ENCODE measurements around the gene MASTL. TPM values are rescaled to one million over a fixed set of nuclear protein-coding genes. Genes with fewer than 3 reads are reported as not detected.
"Not testable (repeated sequence)": the region's sequence is repeated elsewhere in the genome, so short reads cannot be mapped to it uniquely, and the experiment has no call there.

The MASTL gene
- total RNA-seq, result 10 to 100 TPM; 28.3 to 29.6 TPM

DNA sequence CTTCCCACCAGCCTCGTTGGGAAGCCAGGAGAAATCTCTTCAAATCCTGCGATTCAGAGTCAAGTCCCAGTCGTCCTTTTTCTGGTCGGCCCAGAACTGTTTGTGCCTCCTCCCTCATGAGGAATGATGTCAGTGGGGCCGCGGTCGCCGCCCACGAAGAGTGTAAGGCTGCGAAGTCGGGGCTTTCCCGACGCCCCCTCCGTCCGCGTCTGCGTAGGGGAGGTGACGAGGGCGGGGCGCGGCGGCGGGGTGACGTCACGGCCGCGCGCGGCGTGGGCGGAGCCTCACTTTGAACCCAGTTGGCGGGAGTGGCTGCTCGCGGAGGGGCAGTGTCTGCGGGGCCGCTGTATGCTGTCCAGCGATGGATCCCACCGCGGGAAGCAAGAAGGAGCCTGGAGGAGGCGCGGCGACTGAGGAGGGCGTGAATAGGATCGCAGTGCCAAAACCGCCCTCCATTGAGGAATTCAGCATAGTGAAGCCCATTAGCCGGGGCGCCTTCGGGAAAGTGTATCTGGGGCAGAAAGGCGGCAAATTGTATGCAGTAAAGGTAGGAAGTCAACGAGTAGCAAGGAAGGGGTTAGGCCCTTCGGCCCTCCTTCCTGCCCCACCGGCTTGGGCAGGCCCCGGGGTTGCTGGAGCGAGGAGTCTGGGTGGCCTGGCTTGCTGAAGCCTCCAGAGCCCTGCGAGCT lies at the start of gene MASTL:
MASTL (plus strand) TSS at position 287 of the 689 bp plus-strand sequence; CDS start at position 362, 75 bp downstream.
- Mint-ChIP-seq H3K4me1 (peaks cover 30% of the 10 kb centered on the region), H3K9me3 (no peaks in the 10 kb centered on the region), H3K36me3 (peaks cover 29% of the 10 kb centered on the region), H3K27ac (peak within 1 kb of the TSS; percentile 100), H3K27me3 (no peaks in the 10 kb centered on the region), H3K4me3 (peak within 1 kb of the TSS; percentile 98)
- peak; percentile 82 for ATAC-seq (ENCODE audit: low read depth)
- POLR2A ChIA-PET, result interaction anchor here (0.9 to 2.6 kb wide), 18 partner anchors 10 to 1148 kb away, joined by 3 to 40 read pairs (median 7); partner anchors contain the start of genes ABI1, ACBD5, ANKRD26 and MPP7
- peak; percentile 96 for DNase-seq

DNA sequence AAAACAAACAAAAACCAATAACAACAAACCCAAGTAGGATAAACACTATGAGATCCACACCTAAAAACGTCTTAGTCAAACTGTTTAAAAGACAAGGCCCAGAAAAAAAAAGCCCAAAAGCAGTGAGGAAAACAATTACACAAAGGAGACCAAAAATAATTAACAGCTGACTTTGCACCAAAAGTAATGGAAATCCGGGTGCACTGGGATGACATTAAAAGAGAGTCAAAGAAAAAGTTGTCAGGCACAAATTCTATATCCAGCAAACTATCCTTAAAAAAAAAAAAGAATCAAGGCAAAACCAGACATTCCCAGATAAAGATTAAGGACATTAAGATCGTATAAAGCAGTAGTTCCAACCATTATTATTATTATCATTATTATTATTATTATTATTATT lies 47.0 kb upstream of the MASTL start:
- DNase-seq (no peak), ATAC-seq (ENCODE audit: low read depth) (no peak)
- POLR2A ChIA-PET, result interaction anchor here (0.7 to 1.1 kb wide), 2 partner anchors 48 to 108 kb away, joined by 3 to 4 read pairs; no protein-coding TSS in a partner anchor
- no peaks in the 10 kb centered on the region for H3K27me3 Mint-ChIP-seq
- peaks cover 54% of the 10 kb centered on the region for H3K36me3 Mint-ChIP-seq
- H3K9me3 Mint-ChIP-seq, result peaks cover 1% of the 10 kb centered on the region
- no peak overlapping the region for H3K27ac Mint-ChIP-seq
- H3K4me3 Mint-ChIP-seq, result no peak overlapping the region
- H3K4me1 Mint-ChIP-seq, result peaks cover 14% of the 10 kb centered on the region

DNA sequence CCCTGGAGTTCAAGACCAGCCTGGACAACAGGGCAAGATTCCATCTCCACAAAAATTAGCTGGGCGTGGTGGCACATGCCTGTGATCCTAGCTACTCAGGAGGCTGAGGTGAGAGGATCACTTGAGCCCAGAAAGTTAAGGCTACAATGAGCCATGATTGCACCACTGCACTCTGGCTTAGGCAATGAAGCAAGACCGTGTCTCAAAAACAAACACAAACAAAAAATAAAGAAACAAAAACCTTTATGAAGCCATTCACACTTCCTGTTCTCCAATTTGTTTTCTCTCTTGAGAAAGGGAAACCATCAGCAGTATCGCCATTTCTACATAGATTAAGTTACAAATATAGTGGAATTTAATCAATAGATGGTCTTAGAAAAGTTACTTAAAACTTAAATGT lies 20.8 kb upstream of the MASTL start:
- H3K27ac Mint-ChIP-seq, result no peak overlapping the region
- H3K4me3 Mint-ChIP-seq, result no peak overlapping the region
- POLR2A ChIA-PET, result no interaction called here
- DNase-seq, result no peak
- peaks cover 2% of the 10 kb centered on the region for H3K4me1 Mint-ChIP-seq
- H3K36me3 Mint-ChIP-seq, result peaks cover 31% of the 10 kb centered on the region
- no peaks in the 10 kb centered on the region for H3K27me3 Mint-ChIP-seq
- ATAC-seq (ENCODE audit: low read depth), result no peak
- H3K9me3 Mint-ChIP-seq, result no peaks in the 10 kb centered on the region

DNA sequence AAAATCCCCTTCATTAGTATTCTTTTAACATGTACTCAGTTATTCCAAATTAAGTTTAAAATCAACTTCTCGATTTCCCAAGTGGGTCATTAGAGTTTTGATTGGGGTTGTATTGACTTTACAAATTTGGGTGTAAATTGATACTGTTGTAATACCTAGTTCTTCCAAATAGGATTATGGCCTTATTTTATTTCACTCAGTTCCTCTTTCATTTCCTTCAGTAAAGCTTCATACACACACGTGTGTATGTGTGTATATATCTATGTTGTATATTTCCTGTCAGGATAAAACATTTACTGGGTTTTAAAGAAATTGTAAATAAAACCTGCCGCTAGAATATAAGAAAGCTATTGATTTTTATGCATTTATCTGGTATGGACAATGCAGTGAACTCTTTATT lies 16.9 kb upstream of the MASTL start:
- ATAC-seq (ENCODE audit: low read depth) (no peak), DNase-seq (no peak)
- no peaks in the 10 kb centered on the region for H3K27me3 Mint-ChIP-seq
- POLR2A ChIA-PET, result interaction anchor here (0.6 kb wide), 1 partner anchor 72 kb away, joined by 4 read pairs; no protein-coding TSS in a partner anchor
- H3K9me3 Mint-ChIP-seq, result no peaks in the 10 kb centered on the region
- peaks cover 2% of the 10 kb centered on the region for H3K4me1 Mint-ChIP-seq
- H3K36me3 Mint-ChIP-seq, result peaks cover 24% of the 10 kb centered on the region
- H3K4me3 Mint-ChIP-seq, result no peak overlapping the region
- H3K27ac Mint-ChIP-seq, result no peak overlapping the region

DNA sequence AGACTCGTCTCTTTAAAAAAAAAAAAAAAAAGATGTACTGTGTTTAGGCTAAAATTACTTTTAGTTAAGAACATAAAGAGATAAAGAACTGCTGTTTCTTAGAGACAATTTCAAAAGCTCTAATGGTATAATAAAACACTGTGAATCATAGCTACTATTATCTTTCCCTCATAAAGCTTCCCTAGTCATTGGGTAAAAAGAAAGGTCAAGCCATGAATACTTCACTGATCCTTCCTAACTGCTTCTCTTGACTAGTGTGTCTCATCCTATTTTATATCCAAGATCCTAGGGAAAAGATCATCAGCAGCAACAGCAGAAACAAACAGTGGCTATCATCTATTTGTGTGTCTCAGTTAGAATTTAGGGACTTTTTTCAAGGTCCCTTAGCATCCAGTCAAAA lies 11.5 kb upstream of the MASTL start:
- peaks cover 24% of the 10 kb centered on the region for H3K36me3 Mint-ChIP-seq
- POLR2A ChIA-PET, result interaction anchor here (3.3 kb wide), 1 partner anchor 11 kb away, joined by 23 read pairs; the partner anchor contains the start of genes MASTL and YME1L1
- no peak overlapping the region for H3K4me3 Mint-ChIP-seq
- H3K9me3 Mint-ChIP-seq, result no peaks in the 10 kb centered on the region
- ATAC-seq (ENCODE audit: low read depth) (no peak), DNase-seq (no peak)
- H3K27ac Mint-ChIP-seq, result no peak overlapping the region
- no peaks in the 10 kb centered on the region for H3K27me3 Mint-ChIP-seq
- H3K4me1 Mint-ChIP-seq, result peaks cover 13% of the 10 kb centered on the region

DNA sequence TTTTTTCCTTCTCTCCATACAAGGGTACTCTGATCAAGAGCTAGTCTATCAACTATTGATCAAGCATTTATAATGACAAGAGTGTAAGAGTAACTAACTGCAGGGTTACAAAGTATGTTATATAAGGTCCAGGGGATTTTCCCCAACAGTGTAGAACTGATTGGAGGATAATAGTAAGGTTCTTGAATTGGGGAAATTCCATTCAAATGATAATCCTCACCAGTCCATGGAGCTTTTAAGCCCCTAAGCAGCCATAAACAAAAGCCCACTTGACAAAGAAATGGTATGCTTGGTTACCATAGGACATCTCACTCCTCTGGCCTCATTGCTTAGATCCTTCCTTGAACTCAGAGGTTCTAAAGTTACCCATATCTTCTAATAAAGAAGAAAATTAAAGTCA lies 9.2 kb upstream of the MASTL start:
- Mint-ChIP-seq H3K9me3 (no peaks in the 10 kb centered on the region), H3K4me3 (no peak overlapping the region), H3K27me3 (no peaks in the 10 kb centered on the region), H3K4me1 (peaks cover 17% of the 10 kb centered on the region), H3K27ac (no peak overlapping the region), H3K36me3 (peaks cover 24% of the 10 kb centered on the region)
- ATAC-seq (ENCODE audit: low read depth) (no peak), DNase-seq (no peak)
- POLR2A ChIA-PET, result interaction anchor here (3.3 kb wide), 1 partner anchor 8 kb away, joined by 23 read pairs; the partner anchor contains the start of genes MASTL and YME1L1

DNA sequence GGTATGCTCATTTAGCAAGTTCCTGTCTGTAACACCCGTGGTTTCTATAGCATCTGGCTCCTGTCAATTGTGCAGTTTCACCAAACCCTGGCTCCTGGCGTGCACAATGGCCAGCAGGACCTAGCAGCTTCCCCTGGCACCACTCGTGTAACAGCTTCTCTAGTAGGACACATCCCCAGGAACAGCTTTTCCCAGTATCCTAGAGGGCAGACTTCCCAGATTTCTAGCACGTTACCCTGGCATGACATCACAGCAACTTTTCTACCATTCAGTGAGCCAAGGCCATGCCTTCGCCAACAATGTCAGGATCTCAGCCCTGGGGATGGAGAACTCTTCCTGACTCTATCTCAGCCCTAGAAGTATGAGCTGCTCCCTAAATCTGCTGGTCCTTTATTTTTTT lies 7.5 kb upstream of the MASTL start:
- Mint-ChIP-seq H3K27ac (no peak overlapping the region), H3K27me3 (no peaks in the 10 kb centered on the region), H3K4me1 (peaks cover 26% of the 10 kb centered on the region), H3K36me3 (peaks cover 25% of the 10 kb centered on the region), H3K9me3 (no peaks in the 10 kb centered on the region), H3K4me3 (no peak overlapping the region)
- POLR2A ChIA-PET, result no interaction called here
- no peak for ATAC-seq (ENCODE audit: low read depth)
- no peak for DNase-seq

DNA sequence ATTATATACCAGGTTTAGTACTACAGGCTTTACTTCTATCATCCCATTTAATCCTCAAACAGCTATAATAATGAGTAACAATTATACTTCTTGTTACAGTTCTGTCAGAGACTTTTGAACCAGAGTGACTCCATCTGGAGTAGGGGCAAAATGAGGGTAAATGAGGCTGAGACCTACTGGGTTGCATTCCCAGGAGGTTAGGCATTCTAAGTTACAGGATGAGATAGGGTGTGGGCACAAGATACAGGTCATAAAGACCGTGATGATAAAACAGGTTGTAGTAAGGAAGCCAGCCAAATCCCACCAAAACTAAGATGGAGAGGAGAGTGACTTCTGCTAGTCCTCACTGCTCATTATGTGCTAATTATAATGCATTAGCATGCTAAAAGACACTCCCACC lies 4.9 kb upstream of the MASTL start:
- Mint-ChIP-seq H3K4me3 (no peak overlapping the region), H3K9me3 (no peaks in the 10 kb centered on the region), H3K27ac (peak overlapping the region; percentile 67), H3K4me1 (peaks cover 29% of the 10 kb centered on the region), H3K27me3 (no peaks in the 10 kb centered on the region), H3K36me3 (peaks cover 23% of the 10 kb centered on the region)
- POLR2A ChIA-PET, result no interaction called here
- ATAC-seq (ENCODE audit: low read depth) (no peak), DNase-seq (no peak)

DNA sequence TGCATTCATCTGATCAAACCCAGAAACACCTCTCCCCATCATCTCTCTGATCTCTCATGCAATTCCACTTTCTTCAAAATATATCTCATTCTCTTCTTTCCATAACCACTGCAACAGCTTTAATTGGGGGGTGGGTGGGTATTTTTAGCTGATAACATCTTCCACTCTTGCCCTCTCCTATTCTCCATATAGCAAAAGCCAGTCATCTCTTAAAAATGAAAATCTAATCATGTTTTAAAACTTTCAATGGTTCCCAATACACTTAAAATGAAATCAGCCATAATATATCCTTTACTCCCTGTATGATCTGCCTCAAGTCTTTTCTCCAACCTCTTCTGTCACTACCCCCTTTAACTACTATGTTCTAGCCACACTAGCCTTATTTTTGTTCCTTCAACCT lies 2.5 kb upstream of the MASTL start:
- no peaks in the 10 kb centered on the region for H3K9me3 Mint-ChIP-seq
- H3K27ac Mint-ChIP-seq, result peak overlapping the region; percentile 100
- no peak for DNase-seq
- H3K4me3 Mint-ChIP-seq, result peak overlapping the region; percentile 98
- H3K27me3 Mint-ChIP-seq, result no peaks in the 10 kb centered on the region
- POLR2A ChIA-PET, result interaction anchor here (2.6 kb wide), 1 partner anchor 90 kb away, joined by 40 read pairs; no protein-coding TSS in a partner anchor
- ATAC-seq (ENCODE audit: low read depth), result no peak
- H3K36me3 Mint-ChIP-seq, result peaks cover 26% of the 10 kb centered on the region
- H3K4me1 Mint-ChIP-seq, result peaks cover 31% of the 10 kb centered on the region

DNA sequence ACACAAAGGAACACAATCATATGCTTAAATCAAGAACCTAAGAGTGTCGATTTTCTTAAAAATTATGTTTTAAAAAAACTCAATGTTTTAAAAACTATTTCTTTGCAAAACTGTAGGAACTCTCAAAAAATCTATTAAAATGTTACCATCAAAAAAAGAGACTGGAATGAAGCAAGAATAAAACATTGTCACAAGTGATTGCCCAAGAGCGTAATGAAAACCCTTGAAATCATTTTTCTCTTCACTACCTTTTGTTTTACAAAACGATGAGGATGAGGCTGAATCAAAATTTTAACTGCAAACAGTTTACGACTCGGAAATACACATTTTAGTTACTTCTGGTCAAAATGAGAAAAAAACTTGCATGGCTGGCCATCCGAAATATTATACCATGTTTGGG lies 1.8 kb upstream of the MASTL start:
- H3K4me3 Mint-ChIP-seq, result peak overlapping the region; percentile 98

DNA sequence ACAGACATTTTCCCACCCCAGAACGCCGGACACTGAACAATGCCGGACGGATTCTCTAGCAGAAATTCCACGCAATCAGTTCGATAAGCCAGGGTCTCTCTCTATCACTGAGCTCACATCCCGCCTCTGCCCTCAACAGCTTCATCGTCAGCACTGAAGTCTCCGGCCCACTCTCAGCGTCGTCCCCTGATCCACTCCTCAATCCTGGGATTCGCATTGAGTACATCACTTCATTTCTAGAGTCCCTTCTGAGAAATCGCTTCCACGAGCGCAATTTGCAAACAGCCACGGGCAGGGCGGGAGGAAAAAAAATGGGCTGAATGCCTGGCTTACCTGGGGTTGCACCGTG lies 1.3 kb upstream of the MASTL start:
- Mint-ChIP-seq H3K27me3 (no peaks in the 10 kb centered on the region), H3K4me3 (peak overlapping the region; percentile 98), H3K9me3 (no peaks in the 10 kb centered on the region), H3K4me1 (peaks cover 31% of the 10 kb centered on the region), H3K27ac (peak overlapping the region; percentile 100), H3K36me3 (peaks cover 27% of the 10 kb centered on the region)
- POLR2A ChIA-PET, result interaction anchor here (0.6 to 2.6 kb wide), 27 partner anchors 9 to 1181 kb away, joined by 3 to 40 read pairs (median 5); partner anchors contain the start of genes ABI1, ACBD5, ANKRD26 and APBB1IP
- DNase-seq (no peak), ATAC-seq (ENCODE audit: low read depth) (peak; percentile 6)

More for the DNA sequence above, 1.8 kb upstream of the MASTL start:
- Mint-ChIP-seq H3K27ac (peak overlapping the region; percentile 100), H3K9me3 (no peaks in the 10 kb centered on the region), H3K27me3 (no peaks in the 10 kb centered on the region), H3K36me3 (peaks cover 27% of the 10 kb centered on the region), H3K4me1 (peaks cover 32% of the 10 kb centered on the region)
- ATAC-seq (ENCODE audit: low read depth) (no peak), DNase-seq (no peak)
- POLR2A ChIA-PET, result interaction anchor here (1.0 to 2.6 kb wide), 16 partner anchors 9 to 715 kb away, joined by 3 to 40 read pairs (median 8); partner anchors contain the start of genes ABI1, ACBD5, ANKRD26 and APBB1IP

DNA sequence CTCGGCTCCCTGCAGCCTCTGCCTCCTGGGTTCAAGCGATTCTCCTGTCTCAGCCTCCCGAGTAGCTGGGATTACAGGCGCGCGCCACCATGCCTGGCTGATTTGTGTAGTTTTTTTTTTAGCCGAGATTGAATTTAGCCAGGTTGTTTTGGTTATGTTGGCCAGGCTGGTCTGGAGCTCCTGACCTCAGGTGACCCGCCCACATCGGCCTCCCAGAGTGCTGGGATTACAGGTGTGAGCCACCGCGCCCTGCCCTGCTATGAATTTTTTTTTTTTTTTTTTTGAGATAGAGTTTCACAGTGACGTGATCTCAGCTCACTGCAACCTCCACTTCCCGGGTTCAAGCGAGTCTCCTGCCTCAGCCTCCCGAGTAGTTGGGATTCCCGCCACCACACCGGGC lies 1.4 kb downstream of the MASTL start:
- peaks cover 33% of the 10 kb centered on the region for H3K36me3 Mint-ChIP-seq
- not testable (repeated sequence) for DNase-seq; H3K27me3 Mint-ChIP-seq; ATAC-seq (ENCODE audit: low read depth); H3K9me3 Mint-ChIP-seq
- POLR2A ChIA-PET, result interaction anchor here (0.7 to 1.7 kb wide), 9 partner anchors 20 to 250 kb away, joined by 3 to 12 read pairs (median 3); no protein-coding TSS in a partner anchor
- H3K27ac Mint-ChIP-seq, result peak overlapping the region; percentile 100
- H3K4me1 Mint-ChIP-seq, result peaks cover 23% of the 10 kb centered on the region
- peak overlapping the region; percentile 98 for H3K4me3 Mint-ChIP-seq

DNA sequence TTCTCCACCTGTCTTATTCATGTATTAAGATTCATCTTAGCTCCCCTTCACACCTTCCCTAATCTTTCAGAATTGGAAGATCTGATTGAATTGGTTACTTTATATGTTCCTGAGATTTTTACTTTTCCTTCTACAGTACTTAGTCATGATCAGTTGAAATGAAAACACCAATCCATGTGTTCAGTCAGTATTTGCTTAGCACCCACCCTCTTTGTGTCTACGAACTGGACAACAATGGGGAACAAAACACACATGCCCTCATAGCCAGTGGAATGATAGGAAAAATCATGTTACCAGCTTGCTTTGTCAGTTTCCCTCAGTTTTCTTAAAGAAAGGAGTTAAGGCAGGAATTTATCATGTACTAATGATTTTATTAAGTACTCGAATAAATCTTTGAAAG lies 2.0 kb downstream of the MASTL start:
- H3K4me1 Mint-ChIP-seq, result peaks cover 22% of the 10 kb centered on the region
- H3K27me3 Mint-ChIP-seq, result no peaks in the 10 kb centered on the region
- POLR2A ChIA-PET, result interaction anchor here (0.7 to 1.1 kb wide), 2 partner anchors 86 to 250 kb away, joined by 3 to 7 read pairs; no protein-coding TSS in a partner anchor
- H3K9me3 Mint-ChIP-seq, result no peaks in the 10 kb centered on the region
- peak overlapping the region; percentile 100 for H3K27ac Mint-ChIP-seq
- peak overlapping the region; percentile 98 for H3K4me3 Mint-ChIP-seq
- peaks cover 35% of the 10 kb centered on the region for H3K36me3 Mint-ChIP-seq
- no peak for DNase-seq
- ATAC-seq (ENCODE audit: low read depth), result no peak

DNA sequence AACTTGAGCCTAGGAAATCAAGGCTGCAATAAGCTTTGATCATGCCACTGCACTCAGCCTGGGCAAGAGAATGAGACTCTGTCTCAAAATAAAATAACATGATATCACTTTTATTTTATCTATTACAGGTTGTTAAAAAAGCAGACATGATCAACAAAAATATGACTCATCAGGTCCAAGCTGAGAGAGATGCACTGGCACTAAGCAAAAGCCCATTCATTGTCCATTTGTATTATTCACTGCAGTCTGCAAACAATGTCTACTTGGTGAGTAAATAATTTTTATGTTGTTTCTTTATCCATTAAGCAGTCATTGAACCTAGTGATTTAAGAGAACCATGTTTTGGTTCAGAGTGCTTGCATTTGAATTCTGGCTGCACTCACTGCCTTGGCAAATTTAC lies 3.3 kb downstream of the MASTL start:
- Mint-ChIP-seq H3K4me3 (peak overlapping the region; percentile 31), H3K27ac (peak overlapping the region; percentile 7), H3K4me1 (peaks cover 12% of the 10 kb centered on the region), H3K27me3 (no peaks in the 10 kb centered on the region), H3K36me3 (peaks cover 30% of the 10 kb centered on the region), H3K9me3 (no peaks in the 10 kb centered on the region)
- DNase-seq, result no peak
- ATAC-seq (ENCODE audit: low read depth), result no peak
- POLR2A ChIA-PET, result no interaction called here

Data from activated naive CD8-positive, alpha-beta T cell treated with anti-CD3 and anti-CD28 coated beads, Interleukin-2, amount 10 ng/mL, durations not matched to agents 7 days and 5 days (primary cell).